ENCODE results near the gene CREB3L2.
"Not testable (repeated sequence)": the region's sequence is repeated elsewhere in the genome, so short reads cannot be mapped to it uniquely, and the experiment has no call there.

Gene CREB3L2

GRCh38 chr7:137846827-137847567 is 154.9 kb downstream of the CREB3L2 start, which contains the start of gene DGKI:
DGKI (minus strand) TSS chr7:137846974.
- DNase-seq = peak in 56 of 58 donors; percentile 13 to 85 (median 68)

GRCh38 chr7:137846549-137846826 is 155.4 kb downstream of the CREB3L2 start:
- DNase-seq = no peak

GRCh38 chr7:137844677-137845425 is 157.0 kb downstream of the CREB3L2 start:
- peak in 6 of 58 donors; percentile 9 to 70 (median 47) for DNase-seq

- no peak for DNase-seq
Observed at GRCh38 chr7:137839903-137840779, 161.7 kb downstream of the CREB3L2 start.

- DNase-seq = no peak
Observed at GRCh38 chr7:137838706-137839315, 163.1 kb downstream of the CREB3L2 start.

DNA sequence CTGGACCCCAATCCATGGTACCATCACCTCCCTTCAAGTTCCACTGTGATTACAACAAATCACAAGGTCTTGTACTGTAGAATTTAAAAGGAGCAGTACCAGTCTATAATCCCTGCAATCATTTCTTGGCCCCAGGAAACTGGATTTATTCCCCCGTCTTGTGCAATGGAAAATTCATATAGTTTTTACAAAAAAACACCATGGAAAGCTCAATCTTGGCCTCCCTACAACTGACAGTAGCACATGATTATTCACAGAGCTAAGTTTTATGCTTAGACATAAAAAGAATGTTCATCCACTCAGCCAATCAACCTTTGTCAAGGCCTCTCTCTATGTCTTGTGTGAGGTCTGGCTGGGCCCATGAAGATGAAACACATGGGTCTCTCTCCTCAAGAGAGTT is 165.3 kb downstream of the CREB3L2 start:
- no peak for DNase-seq

DNA sequence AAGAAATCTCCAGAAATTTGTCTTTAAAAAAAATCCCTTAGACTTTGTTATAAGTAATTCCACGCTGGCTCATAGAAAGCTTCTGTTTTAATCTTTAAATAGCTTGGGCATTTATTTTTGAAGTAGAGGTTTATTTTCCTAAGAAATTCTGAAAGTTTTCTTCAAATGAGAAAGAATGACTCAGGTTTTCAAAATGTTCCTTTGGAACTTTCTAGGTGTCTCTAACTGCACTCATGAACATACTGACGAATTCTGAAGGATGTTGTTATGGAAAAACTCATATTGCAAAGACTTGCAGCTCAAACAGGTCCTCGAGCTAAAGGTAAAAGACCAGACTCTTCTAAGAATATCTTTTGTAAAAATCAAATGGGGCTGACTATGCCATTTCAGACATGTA is 165.8 kb downstream of the CREB3L2 start:
- no peak for DNase-seq

- DNase-seq = no peak
Observed at GRCh38 chr7:137835486-137836112, 166.3 kb downstream of the CREB3L2 start.

GRCh38 chr7:137834552-137834951 is 167.3 kb downstream of the CREB3L2 start:
- DNase-seq = no peak

GRCh38 chr7:137832990-137833389 is 168.9 kb downstream of the CREB3L2 start:
- not testable (repeated sequence) for DNase-seq

DNA sequence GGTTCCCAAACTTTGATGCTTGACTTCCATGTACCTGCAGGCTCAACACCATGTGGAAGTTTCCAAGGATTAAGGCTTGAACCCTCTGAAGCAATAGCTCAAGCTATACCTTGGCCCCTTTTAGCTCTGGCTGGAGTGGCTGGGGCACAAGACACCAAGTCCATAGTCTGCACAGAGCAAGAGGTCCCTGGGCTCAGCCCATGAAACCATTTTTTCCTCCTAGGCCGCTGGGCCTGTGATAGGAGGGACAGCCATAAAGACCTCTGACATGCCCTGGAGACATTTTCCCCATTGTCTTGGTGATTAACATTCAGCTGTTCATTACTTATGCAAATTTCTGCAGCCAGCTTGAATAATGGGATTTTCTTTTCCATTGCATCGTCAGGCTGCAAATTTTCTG is 169.5 kb downstream of the CREB3L2 start:
- no peak for DNase-seq

DNA sequence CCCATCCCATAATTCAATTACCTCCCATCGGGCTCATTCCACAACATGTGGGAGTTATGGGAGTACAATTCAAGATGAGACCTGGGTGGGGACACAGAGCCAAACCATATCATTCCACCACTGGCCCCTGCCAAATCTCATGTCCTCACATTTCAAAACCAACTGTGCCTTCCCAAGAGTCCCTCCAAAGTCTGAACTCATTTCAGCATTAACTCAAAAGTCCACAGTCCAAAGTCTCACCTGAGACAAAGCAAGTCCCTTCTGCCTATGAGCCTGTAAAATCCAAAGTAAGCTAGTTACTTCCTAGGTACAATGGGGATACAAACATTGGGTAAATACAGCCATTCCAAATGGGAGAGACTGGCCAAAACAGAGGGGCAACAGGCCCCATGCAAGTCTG is 170.3 kb downstream of the CREB3L2 start:
- DNase-seq = not testable (repeated sequence)

GRCh38 chr7:137829337-137829992 is 172.4 kb downstream of the CREB3L2 start:
- no peak for DNase-seq

DNA sequence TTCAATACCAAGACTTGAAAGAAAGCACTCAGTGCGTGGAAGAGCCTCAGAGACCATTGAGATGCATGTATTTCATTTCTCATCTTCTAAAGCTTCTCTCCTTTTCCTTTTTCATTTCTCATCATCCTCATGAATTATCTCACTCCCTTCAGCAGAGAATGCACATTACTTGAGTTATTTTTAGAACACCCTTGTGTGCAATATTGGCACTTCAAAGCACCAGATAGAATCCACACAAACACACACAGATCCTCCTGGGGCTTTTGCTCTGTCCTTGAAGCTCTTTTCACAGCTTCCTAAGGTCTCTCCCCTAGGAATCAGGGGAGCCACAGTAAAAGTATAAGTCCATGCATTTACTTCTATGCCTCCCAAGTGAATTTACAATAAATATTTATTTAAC is 173.4 kb downstream of the CREB3L2 start:
- no peak for DNase-seq

DNA sequence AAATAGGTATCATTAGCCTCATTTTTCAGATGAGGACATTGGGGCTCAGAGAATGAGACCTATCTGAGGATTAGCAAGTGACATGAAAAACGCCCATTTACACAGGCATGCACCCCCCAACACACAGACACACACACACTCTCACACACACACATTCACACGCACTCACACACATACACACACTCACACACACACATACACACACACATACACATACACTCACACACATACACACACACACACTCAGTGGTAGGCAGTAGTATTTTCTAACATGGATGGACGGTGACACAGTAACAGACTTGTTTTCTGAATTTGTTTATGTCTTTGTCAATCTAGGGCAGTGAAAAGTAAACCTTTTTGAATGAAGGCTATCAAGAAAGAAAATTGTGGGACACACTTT is 176.4 kb downstream of the CREB3L2 start:
- DNase-seq = no peak
